B cell (primary cell): ENCODE measurements around the gene CASD1.

Experiments used
- CTCF ChIP-seq: fragments of 200-600 bp; IDR thresholded peaks from one replicate; pipeline ENCODE4 v1.8.0; 2022; ENCODE audit warnings: antibody characterized with exemption, mild to moderate bottlenecking
- EZH2 ChIP-seq: IDR thresholded peaks from 2 replicates; pipeline ENCODE4 v1.6.1; 2012; ENCODE audit warnings: borderline replicate concordance, low read depth, mild to moderate bottlenecking, moderate library complexity, low read length; ENCODE audit not compliant: insufficient read depth, poor library complexity, severe bottlenecking

DNA sequence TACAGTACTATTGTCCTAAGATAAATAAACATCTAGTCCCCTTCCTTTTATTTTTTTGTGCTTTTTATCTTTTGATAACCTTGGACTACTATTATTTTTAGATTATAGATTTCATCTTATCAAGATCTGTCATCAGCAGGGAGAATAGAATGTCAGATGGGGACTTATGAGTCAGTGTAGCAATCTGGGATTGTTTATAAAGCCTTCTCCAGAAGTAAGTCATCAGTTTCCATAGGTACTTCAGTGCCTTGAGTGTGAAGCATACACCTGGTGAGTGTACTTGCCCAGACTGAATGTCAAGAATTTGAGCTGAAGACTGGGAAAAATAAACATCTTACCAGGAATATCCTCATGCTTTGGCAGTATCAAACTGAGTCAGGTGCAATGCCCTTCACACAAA, 2.1 kb downstream of the CASD1 start:
- TF ChIP-seq CTCF = no peak
- no peak for TF ChIP-seq EZH2
